IPS-NIHi11 (cell line): ENCODE data around the gene MRC1.
"Not testable (repeated sequence)": the region's sequence is repeated elsewhere in the genome, so short reads cannot be mapped to it uniquely, and the experiment has no call there.

Experiments
- DNase-seq: peaks from one replicate; pipeline ENCODE4 v3.0.0; 2012; ENCODE audit warnings: mixed read lengths, low spot score

MRC1 gene

GRCh38 chr10:17906002-17906401 is 96.9 kb downstream of the MRC1 start:
- DNase-seq = no peak

DNA sequence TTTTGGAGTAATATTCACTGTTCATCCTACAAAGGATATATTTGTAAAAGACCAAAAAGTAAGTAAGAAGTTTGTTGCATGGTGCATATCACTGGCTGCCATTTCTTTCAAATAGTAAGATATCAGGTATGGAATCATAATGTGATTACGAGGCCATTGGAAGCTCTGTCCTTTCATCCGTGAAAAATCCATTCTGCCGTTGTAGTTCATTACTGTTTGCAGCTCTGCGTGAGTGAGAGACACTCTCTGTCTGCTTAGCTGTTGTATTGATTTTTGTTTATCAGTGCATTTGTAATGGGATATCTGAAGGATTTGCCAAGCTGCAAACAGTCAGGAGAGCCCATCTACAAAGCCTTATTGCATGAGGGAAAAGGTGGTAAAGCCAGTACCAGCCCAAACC is 98.5 kb downstream of the MRC1 start:
- DNase-seq = no peak

DNA sequence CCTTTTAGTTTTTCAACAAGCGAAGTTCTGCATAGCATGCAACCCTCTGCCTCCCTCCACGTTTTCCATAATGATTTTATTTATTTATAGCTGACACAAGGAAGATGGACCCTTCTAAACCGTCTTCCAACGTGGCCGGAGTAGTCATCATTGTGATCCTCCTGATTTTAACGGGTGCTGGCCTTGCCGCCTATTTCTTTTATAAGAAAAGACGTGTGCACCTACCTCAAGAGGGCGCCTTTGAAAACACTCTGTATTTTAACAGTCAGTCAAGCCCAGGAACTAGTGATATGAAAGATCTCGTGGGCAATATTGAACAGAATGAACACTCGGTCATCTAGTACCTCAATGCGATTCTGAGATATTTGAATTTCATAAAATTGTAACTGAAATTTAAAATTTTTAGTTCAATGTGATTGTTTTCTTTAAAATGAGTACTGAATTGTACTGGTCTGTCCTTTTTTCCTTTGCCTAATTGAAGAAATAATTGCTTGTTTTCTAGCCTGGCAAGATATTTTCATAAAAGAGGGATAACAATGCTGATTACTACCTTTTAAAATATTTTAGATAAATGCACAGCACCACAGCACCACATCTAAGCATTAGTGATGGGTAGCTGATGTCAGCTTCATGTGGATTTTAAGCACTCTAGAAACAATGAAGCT is 101.1 kb downstream of the MRC1 start:
- peak; percentile 59 for DNase-seq

DNA sequence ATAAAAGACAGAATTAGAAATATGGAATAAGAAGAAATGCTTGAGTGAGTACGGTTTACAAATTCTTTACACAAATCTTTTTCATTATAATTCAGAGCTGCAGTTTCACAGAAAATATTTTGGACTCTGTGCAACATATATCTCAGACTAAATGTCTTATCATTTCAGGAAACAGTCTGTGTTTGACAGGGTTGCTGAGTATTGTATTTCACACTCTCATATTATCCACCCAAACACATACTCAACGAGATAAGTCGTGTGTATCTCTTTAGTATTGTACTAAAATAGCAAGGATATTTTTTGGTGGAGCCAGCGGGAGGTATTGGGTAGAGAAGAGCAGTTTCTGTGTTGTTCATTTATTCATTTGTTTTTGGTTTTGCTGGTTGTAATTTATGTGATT is 103.6 kb downstream of the MRC1 start:
- DNase-seq = no peak

- DNase-seq = no peak
These were observed 104.5 kb downstream of the MRC1 start for GRCh38 chr10:17913604-17914003.

DNA sequence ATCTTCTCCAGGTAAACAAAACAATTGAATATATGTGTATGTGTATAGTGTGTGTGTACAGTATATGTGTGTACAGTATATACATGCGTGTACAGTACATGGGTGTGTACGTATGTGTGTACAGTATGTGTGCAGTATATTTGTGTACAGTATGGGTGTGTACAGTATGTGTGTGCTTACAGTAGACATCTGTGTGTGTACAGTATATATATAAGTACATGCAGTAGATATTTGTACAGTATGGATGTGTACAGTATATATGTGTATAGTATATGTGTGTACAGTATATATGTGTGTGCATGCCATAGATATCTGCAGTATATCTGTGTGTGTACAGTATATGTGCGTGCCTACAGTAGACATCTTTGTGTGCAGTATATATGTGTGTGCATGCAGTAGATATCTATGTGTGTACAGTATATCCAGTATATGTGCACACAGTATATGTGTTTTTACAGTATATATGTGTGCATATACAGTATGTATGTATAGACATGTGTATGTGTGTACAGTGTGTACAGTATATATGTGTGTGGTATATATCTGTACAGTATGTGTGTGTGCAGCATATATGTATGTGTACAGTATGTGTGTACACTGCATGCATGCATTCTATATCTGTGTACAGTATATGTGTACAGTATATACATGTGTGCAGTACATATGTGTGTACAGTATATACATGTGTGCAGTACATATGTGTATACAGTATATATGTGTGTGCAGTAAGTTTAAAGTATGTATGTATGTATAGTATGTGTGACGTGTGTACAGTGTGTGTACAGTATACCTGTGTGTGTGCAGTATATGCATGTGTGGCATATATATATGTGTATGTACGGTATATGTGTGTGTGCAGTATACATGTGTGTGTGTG is 105.3 kb downstream of the MRC1 start:
- DNase-seq = no peak

- DNase-seq = no peak
These were observed 106.0 kb downstream of the MRC1 start for GRCh38 chr10:17915181-17915580.

- DNase-seq = no peak
These were observed 109.2 kb downstream of the MRC1 start for GRCh38 chr10:17918187-17918903.

DNA sequence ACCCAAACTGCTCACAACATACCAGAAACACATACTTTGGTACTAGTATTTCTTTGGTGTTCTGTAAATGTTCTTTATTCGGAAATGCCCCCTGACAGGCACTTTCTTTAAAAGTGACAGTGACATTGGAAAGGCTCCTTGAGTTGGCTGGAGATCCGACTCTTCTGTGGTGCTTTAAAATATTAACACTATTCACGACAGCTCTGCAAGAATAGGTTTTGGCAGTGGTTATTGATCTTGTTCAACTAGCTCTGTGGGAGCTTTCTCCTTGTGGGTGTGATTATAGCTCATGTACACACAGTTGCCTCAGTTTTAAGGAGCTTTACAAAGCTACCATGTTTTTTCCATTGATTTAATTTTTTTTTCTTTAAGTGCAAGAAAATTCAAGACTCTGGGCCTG is 112.2 kb downstream of the MRC1 start:
- DNase-seq = no peak

DNA sequence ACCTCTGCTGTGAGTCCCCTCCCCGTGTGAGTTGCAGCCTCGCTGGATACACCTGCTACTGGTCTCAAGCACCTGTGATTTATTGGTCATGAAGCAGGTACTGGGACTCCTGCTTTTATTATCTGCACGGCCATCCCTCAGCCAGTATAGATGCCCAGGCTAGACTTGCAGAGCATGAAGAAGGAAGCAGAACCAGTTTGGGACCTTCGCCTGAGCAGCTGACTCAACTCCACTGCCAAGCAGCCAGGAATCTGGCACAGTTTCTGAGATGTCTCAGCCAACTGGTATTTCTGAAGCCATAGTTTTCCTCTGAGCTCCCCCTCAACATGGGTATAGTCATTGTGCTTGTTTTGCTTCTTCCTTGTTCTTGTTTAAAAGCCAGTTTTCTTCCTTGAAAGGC is 114.6 kb downstream of the MRC1 start:
- no peak for DNase-seq

- no peak for DNase-seq
These were observed 134.0 kb downstream of the MRC1 start for GRCh38 chr10:17943033-17943745.

DNA sequence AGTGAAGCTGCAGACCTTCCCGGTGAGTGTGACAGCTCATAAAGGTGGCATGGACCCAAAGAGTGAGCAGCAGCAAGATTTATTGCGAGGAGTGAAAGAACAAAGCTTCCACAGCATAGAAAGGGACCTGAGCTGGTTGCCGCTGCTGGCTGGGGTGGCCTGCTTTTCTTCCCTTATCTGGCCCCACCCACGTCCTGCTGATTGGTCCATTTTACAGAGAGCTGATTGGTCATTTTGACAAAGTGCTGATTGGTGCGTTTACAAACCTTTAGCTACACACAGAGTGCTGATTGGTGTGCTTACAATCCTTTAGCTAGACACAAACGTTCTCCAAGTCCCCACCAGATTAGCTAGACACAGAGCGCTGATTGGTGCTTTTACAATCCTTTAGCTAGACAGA is 141.1 kb downstream of the MRC1 start:
- not testable (repeated sequence) for DNase-seq

DNA sequence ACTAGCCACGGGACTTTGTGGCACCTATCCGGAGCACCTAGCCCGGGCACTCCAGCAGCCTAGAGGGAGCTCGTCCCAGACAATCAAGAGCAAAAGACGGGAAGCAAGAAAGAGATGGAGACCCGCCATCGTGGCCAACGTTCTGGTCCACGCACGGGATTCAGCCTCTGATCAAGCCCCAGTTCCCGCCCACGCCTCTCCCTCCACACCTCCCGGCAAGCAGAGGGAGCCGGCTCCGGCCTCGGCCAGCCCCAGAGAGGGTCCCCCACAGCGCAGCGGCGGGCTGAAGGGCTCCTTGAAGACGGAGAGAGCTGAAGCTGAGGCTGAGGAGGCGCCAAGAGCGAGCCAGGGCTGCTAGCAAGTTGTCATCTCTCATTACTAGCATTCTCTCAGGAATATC is 141.6 kb downstream of the MRC1 start:
- no peak for DNase-seq

DNA sequence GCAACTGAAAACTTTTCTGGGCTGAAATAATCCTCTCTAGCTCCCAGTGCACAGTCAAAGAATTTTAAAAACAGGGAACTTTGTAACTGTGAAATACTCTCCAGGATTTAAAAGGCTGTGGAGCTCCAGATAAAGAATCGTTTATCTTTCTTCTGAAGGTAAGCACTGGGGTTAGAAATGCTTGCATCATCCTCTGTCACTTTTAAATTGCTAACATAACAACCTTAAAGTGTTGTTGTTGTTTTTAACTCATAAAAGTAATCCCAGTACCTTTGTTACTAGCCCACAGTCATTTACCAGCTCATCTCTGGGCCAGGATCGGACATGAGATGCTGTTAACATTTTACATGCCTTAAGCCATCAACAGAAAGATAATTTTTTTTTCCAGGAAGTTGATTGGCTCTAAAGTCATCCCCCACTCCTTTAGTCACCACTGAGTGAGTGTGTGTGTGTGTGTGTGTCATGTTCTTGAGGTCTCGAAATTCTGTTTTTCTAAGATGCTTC is 142.8 kb downstream of the MRC1 start, which contains the start of gene SLC39A12:
Gene SLC39A12, plus strand, starts transcription at position 51 of the 504 bp plus-strand sequence. CDS start 1,359 bp downstream, outside the sequence.
- DNase-seq = no peak

GRCh38 chr10:17954372-17954771 is 145.2 kb downstream of the MRC1 start:
- not testable (repeated sequence) for DNase-seq

DNA sequence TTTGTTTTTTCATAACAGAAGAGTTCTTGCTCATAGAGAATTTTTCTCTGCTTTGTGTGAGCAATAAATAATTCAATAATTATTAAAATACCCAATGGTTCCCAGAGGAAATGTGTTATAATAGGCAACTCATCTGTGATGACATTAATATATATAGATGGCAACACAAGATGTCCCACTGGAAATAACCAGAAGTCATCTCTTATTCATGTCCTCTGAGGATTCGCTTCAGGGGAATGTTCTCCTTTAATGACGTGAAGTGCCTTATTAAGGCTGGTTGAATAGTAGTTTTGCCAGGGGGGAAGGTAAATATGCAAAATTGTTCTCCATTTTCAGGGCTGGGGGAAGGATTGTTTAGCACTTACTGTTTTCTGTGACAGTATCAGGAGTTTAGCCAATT is 145.7 kb downstream of the MRC1 start:
- DNase-seq = no peak

GRCh38 chr10:17958049-17958448 is 148.9 kb downstream of the MRC1 start:
- no peak for DNase-seq

DNA sequence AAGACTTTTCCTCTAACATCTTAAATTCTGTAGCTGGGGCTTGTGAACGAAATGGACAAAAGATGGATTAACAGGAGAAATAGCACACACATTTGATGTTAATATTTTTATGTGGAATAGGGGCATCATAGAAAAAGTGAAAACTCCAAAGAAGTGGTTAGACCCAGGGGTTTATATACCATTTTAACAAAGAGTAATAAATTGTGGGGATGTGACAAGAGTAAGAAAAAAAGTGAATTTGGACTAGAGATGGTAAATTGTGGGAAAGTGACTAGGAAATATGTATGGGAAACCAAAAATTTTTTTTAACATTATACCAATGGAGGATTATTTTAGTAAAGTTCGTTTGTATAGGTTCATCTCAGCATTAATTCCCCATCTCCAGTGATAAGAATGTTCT is 150.7 kb downstream of the MRC1 start:
- no peak for DNase-seq
